Activated CD8-positive, alpha-beta memory T cell treated with anti-CD3 and anti-CD28 coated beads for 24 hours (primary cell): ENCODE results near the gene TRIM40.
A peak's percentile ranks its signal among the peaks of the same experiment; 100 is the strongest.

ENCODE experiments used
- DNase-seq: peaks from one replicate; pipeline ENCODE4 v3.0.0-alpha.2; 2020

Gene TRIM40

DNA sequence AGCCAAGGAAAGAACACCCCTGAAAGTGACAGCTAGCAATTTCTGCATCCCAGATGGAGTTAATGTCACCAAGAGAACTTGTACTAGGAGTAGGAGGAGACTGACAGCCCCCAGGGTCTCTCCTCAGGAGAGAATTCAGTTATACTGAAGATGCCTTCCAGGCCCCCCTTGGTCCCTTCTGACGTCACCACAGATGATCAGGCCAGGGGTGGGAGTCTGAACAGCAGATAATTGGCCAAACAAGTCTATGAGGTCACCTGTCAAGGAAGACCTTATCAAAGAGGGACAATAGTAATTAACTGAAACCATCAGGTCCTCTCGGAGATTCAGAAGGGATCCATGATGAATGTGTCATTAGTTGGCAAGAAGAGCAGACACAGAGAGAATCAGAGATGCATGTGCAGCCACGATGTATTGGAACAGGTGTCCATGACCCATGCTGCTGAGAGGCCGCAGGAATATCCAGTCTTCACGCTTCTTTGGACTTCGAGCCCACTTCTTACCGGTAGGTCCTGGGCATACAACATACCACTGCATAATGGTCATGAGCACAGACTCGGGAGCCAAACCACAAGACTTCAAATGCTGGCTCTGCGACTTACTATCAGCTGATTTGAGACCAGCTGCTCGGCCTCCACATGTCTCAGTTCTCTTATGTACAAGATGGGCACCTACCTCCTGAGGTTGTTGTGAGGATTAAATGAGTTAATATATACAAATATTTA is 14.9 kb downstream of the TRIM40 start:
- DNase-seq, result no peak

DNA sequence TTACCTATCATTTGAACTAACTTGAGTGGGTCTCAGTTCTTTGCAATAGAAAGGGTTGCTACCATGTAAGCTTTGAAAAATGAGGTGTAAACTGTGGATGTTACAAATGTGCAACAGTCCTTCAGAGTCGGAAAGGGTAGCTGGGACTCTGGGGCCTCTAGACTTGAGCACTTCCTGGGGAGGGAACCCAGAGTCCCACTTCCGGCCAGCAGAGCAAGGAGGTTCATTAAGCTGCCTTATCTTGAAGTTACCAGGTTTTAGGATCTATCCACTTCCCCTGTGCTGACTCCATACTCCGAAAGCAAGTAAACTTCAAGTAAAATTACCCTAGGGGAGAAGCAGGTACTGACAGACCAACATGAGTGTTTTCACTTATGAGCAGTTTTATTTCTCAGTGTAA is 15.6 kb downstream of the TRIM40 start:
- no peak for DNase-seq

DNA sequence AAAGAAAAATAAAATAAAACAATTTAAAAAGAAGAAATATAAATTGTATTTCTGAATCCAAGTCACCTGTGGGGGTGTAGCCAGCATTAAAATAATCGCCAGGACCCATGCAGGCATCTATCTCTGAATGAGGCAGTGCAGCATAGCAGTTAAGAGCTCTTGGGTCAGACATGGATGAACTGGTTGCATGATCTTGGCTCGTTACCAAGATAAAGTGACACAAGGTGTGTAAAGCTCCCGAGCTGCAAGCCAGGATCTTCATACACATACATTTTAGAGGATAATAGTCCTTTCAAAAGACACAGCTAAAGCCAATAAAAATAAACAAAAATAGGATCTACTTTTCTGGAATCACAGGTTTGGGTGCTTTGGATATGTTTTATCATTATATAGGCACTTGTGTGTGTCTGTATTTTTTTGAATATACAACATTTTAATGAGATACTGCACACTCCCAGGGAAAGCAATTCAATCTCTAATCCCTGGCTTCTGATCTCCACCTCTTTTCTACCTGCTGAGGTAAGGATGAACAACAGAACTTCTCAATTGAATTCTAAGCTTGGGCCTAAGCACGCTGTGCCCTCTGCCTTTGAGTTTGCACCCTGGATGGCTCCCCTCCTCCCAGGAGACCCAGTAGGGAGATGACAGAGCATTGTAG is 16.2 kb downstream of the TRIM40 start:
- DNase-seq, result no peak

DNA sequence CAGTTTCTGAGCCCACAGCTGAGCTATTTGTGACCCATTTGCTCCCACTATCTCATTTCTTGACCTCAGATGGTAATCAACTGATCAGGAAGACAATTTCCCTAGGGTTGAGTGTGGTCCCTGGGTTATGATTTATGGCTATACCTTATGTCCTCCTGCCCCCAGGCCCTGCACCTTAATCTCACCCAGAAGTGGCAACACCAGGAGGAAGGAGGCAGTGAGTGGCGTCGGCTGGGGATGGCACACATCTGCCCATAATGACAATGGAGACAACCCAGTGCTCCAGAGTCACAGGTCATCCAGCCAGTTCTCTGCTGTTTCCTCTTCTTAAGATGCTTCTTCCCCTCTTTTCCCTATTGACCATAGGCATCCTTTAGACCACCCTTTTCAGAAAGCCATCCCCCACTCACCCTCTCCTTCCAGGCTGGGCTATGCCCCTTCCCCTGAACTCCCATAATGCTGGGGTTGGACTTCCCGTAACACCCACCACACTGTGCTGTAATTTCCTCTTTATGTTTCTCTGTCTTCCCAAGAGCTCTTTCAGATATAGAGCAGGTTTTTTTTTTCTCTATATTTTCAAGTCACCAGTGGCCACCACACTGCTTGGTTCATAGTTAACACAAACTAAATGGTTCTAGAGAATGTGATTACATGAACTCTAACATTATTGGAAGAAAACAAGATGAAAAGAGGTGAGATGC is 17.1 kb downstream of the TRIM40 start:
- DNase-seq, result no peak

DNA sequence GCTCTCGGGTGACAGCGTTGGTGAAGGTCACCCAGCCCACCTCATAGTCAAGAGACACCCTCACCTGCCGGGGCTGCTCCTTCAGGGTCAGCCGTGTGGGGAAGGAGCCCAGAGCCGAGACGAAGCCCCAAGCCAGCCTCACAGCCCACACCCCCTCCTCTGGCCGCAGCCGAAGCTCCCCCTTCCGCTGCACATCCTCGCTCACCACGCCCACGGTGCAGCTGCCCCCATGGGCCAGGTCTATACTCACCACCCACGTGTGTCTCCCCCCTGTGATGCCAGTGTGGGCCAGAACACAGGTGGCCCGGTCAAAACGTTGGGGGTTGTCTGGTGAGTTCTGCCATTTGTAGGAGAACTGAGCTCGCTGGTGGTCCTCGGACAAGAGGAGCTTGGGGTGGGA is 18.1 kb downstream of the TRIM40 start:
- no peak for DNase-seq

DNA sequence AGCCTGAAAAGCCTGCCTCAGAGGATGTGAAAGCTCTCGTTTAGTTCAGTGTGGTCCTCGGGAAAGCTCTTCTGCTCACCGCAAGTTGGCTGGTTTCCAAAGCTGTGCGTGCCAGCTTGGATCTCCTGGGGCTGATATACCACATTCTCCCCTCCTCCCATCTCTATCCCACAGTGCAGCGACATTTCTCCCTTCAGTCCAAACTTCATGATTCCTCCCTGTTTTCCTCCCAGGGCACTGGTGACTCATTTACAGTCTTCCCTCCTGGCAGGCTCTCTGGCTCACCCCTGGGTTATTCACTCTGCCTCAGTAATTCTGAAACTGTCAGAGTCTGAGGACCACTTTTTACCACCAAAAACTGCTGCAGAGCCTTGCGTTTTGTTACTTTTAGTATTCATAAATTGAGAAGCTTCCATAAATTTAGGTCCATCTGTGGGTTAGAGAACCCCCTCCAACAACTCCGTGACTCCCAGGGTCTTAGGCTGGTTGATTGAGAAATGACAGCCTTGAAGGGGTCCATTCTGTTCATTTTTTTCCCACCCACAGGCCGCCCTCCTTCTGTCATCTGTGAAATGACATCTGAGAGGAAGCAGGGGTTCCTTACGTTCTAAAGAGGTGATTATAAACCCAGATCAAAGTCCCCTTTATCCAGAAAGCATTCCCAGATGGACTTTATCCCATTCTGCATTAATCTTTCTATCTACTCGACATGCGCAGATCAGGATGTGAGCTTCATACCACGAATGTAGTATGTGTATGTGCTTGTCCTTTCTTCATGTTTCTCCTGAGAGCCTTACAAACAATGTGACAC is 19.0 kb downstream of the TRIM40 start:
- DNase-seq, result no peak

DNA sequence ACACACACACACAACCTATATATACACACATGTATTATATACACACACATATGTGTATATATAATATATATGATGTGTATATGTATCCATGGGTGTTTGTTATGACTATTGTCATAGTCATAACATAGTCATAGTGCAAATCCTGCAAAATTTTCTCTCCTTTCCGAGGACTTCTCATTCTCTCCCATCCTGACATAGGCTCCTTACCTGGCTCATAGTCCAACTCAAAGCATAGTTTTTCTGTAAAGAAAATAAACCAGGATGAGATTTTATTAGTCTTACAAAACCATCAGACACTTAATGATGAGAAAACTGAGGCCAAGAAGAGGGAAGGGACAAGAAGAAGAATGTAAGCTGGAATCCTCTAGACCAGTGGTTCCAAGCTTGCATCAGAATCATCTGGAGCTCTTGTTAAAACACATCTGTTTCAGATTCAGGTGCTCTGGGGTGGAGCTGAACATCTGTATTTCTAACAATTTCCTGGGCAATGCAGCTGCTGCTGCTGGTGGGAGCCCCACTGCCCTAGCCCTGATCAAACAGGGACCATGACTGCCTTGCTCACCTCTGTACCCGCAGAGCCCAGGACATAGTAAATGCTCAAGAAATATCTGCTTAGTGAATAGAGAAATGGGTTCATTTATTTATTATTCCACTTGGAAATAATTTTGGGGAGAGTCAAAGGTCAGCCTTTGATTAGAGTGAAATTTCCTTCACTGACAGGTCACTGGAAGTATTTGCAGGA is 19.8 kb downstream of the TRIM40 start:
- no peak for DNase-seq

DNA sequence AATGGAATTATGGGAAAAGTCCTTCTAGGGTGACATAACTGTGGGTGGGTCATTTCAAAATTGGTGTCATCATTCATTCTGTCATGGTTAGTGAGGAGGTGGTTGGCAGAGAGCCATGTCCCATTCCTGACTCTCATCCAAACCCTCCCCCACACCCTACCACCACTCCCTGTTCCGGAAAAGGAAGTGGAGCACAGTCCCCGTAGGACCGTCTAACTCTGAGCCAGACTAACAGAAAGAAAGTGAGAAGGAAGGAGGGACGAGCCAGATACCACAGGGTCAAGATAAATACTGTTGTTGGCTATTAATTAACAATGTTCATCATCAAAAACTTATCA is 20.3 kb downstream of the TRIM40 start:
- no peak for DNase-seq

DNA sequence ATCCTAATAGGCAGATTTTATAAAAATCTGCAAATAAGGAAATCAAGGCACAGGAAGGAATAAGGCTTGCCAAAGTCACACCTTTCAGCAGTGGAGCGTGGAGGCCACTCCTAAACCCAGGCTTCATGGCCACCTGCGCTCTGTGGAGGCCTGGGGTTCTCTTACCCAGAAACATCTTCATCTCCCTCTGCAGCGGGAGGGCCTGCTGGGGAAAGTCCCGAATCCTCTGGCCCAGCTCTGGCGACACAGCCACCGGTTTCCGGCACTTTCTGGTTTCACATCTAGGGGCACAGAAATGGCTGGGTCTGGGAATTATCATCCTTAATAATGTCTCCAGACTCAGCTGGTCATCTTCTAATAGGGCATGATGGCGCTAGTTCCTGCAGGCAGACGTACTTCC is 20.8 kb downstream of the TRIM40 start:
- DNase-seq, result no peak

DNA sequence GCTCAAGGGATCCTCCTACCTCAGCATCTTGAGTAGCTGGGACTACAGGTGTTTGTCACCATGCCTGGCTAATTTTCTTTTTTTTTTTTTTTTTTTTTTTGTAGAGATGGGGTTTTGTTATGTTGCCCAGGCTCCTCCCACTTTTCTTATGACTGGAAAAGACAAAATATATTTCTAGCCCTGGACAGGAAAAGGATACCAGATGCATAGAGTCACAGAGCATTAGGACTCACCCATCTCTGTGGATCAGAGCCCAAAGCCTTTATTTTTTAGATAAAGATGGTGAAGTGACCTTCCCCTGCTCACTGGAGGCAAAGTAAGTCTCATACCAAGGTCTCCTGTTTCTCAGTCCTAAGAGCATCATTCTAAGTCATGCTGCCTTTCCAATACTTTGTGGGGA is 21.6 kb downstream of the TRIM40 start:
- no peak for DNase-seq

DNA sequence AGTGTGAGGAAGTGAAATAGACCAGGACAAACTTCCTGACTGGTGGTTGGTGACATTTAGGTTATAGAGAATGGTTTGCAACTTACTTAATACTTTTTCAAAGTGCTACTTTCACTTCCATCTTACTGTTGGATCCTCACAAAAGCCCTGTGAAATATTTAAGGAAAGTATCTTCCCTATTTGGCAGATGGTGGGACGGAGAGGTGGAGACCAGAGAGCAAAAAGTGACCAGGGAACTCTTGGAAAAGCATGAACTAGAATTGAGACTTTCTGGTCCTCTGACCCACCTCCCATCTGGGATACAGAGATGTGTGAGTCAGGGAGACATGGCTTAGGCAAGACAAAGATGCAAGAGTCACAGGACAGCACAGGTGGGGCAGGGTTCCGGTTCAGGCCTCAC is 22.1 kb downstream of the TRIM40 start:
- DNase-seq, result no peak

DNA sequence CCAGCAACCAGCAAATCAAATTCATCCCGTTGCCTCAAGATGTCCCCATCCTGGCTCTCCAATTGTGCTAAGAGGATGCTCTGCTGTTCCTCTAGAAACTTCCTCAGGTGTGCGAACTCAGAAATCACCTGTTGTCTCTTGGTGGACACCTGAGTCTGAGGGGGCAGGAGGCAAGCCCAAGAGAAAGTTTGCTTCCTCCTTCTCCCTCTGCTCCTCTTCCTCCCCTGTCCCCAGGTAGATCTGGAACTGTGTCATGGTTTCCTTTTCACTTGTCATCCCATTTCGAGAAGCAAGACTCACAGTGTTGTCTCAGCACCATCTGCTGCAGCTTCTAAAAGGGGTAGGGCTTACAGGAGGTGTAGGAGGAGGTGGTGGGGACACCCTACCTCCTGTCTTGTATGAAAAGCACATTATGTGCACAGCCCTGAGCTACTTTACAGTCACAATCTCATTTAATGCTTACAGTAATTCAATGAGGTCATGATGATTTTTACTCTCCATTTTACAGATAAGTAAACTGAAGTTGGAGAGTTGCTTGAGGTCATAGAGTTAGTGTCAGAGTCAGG is 22.6 kb downstream of the TRIM40 start:
- DNase-seq, result no peak

DNA sequence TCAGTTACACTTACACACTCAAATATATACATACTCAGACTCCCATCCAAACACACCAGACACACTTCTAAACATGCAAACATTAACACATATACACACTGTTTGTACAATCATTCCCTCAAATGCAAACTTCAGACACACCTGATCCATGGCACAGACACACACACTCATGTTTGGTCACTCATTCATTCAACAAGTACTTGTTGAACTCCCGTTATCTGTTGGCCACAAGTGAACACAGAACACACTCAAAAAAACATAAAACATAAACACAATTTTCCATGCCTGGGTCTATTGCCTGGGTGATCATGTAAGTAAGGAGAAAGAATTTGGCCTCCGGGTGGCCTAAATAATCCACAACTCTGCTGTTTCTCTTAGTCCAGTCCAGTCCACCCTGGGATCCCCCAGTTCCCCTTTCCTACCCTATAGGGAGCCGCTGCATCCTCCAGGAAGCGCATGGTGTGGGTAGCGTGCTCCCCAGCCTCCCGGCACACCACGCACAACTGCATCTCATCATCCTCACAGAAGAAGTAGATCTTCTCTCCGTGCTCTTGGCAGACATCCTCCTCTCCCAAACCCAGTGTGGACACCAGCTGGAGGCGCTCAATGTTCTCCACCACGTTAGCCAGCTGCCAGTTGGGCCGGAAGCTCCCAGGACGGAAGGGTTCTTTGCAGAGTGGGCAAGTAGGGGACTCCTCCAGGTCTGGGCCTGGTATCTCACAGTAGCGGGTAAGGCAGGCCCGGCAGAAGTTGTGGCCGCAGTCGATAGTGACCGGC is 24.3 kb downstream of the TRIM40 start:
- DNase-seq, result no peak

DNA sequence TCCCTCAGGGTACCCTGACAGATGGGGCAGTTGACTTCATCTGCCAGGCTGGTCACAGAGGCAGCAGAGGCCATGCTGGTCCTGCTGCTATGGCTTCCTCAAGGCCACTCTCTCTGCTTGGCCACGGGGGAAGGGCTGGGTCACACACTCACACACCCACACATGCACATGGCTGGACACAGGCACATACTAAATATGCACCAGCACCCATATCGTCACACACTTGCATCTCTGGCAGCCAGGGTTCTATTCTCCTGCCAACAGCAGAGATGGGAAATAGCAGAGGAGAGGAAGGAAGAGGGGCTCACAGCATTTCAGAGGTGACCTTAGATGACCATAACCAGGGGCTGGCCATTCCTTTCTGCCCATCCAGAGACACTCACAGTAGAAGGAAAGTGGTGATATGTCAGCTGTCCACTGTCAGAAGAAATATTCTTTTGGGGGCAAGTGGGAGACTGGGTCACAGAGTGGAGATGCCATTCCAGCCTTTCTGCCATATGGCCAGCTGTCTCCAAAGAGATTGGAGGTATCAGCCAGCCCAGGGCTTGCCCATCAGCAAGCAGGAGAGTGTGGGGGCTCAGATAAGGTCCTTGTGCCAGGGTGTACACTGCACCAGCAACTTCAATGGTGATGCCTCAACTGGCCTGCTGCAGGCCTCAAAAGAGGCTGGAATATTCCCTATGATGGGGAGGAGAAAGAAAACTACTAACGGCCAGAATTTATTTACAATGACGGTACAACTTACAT is 25.0 kb downstream of the TRIM40 start, which contains the start of gene TRIM10:
TSS of gene TRIM10 (minus strand) at position 427 of the 747 bp plus-strand sequence. CDS start at position 74, 353 bp downstream.
- no peak for DNase-seq

DNA sequence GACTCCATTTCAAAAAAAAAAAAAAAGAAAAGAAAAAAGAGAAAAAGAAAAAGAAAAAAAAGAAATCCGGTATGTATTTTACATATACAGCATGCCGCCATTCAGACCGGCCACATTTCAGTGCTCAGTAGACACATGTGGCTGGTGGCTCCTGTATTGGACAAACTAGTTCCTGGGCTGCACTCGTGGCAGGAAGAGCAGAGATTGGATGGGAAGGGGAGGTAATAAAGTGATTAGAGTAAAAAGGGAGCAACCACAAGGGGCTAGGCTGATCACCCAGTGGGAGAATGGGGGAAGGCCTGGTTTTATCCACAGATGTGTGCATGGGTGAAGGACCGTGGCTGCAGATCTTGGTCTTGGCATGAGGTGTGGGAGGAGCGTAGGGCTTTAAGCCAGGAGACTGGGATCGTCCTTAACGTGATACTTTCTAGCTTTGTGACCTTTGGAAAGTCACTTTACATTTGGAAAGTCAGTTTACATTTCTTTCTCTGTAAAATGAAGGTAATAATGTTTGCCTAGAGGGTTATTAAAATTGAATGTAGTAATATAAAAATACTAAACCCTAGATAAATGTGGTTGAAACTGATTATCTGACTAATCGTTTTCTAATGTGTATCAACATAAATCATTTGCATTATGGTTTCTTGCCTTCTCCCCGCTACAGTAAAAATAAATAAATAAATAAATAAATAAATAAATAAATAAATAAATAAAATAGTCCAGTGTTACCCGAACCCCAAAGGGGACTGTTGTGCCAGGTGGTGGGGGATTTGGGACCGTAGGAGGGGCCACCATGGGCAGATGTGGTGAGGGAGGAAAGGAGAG is 26.5 kb downstream of the TRIM40 start:
- no peak for DNase-seq

DNA sequence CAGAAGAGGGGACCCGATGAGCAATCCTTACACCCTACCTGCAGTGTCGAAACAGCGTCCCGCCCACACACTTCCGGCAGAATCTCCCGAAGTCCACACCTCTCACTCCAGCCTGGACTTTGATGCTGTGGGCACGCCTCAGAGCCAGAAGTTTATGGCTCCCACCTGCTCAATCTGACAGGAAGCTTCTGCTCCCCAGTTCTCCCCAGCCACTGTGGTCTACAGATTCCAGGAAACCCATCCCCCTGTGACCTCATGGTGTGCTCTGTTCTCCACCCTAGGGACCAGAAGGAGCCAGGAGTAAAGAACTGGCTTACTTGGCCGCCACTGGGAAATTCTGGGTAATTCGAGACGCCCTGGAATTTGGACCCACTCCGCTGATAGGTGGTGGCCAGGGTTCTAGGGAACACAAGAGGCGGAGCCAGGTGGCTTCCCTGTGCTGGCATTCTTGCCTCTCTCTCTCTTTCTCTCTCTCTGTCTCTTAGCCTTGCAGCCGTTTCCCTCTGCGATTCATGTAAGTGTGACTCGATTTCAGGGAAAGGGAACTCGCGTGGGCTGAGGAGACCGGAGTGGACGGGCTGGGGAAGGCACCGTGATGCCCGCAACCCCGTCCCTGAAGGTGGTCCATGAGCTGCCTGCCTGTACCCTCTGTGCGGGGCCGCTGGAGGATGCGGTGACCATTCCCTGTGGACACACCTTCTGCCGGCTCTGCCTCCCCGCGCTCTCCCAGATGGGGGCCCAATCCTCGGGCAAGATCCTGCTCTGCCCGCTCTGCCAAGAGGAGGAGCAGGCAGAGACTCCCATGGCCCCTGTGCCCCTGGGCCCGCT is 27.4 kb downstream of the TRIM40 start, which contains the start of gene TRIM15:
TSS of gene TRIM15 (plus strand) at position 457 of the 828 bp plus-strand sequence. CDS start at position 596, 139 bp downstream.
- DNase-seq, result peak; percentile 77

DNA sequence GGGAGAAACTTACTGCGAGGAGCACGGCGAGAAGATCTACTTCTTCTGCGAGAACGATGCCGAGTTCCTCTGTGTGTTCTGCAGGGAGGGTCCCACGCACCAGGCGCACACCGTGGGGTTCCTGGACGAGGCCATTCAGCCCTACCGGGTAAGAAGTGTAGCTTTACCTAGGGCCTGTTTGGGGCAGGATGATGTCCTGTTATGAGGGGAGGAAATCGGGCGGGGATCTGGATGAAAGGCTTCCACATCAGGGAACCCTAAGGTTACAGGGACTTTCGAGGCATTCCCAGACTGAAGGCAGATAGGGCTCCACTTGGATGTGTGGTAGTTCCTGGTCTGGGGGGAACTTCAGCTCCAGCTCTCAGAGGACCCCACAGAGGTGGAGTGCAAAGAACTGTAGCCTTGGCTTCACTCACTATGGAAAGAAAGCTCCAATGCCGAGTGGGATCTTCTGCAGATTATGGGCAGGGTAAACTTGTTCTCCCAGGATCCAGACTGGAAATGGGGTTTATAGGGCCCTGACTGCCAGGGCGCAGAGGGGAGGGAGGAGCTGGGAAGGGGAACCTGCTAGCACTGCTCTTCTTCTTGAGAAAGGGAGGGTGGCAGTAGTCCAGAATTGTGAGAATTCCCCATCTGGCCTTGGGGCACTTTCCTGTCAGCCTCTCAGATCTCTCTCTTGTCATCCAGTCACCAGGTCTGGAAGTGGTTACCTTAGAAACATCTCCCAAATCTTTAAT is 28.1 kb downstream of the TRIM40 start:
- no peak for DNase-seq

DNA sequence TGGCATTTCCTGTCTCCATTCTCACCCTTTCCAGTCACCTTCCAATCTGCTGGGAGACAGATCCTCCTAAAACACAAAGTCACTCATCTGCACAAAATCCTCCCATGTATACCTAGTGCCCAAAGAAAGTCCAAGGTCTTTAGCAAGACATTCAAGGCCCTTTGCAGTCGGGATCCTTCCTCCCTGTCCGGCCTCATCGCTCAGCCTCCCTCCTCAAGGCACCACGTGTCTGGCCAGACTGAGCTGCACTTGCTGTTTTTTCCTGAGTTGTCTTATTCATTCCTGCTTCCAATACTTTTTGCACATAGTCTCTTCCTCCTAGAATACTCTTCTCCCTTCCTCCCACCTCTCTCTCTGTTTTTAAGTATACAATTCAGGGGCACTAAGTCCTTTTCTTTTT is 28.8 kb downstream of the TRIM40 start:
- DNase-seq, result no peak
